ENCODE measurements around the gene CALML3. TPM values are rescaled to one million over a fixed set of nuclear protein-coding genes. Genes with fewer than 3 reads are reported as not detected.

The CALML3 gene
- total and polyA plus RNA-seq, 2 experiments from 2014 or later, result not detected

DNA sequence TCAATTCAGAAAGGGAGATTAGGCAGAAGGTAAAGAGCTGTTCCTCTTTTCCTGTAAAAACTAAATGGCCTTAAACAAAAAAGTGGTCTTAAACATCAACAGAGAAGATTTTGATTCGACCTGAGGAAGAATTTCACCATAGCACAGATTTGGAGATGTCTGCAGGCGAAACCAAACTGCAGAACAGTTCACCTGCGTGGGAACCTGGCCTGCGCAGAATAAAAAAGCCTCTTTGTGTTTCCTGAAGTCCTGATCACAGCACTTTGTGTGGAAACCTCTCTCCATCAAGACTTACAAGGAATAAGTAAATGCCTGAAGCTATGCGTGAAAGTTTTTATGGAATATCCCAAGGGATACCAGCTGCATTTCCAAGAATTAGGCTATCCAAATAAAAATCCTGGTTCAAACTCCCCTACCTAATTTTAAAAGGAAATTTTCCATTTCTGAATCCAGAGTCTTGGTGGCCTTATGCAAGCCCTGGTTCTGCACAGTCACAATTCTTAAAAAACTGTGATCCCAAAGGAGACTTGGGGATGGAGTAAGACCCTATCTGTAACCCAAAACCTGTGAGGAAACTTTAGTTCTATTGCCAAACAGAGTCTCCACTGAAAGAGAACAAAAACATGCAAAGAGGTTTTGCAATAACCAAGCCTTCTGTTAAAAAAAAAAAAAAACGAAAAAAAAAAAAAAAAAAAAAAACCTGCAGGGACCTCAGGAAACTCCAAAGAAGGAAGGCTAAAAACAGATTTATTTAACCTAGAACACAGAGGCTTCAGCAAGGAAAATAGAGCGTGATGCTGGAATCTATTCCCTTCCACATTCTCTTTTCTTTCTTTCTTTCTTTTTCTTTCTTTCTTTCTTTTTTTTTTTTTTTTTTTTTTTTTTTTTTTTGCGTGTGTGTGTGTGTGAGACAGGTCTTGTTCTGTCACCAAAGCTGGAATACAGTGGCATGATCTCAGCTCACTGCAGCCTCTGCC, 10.4 kb downstream of the CALML3 start:
- TF ChIP-seq, protein P1, sequence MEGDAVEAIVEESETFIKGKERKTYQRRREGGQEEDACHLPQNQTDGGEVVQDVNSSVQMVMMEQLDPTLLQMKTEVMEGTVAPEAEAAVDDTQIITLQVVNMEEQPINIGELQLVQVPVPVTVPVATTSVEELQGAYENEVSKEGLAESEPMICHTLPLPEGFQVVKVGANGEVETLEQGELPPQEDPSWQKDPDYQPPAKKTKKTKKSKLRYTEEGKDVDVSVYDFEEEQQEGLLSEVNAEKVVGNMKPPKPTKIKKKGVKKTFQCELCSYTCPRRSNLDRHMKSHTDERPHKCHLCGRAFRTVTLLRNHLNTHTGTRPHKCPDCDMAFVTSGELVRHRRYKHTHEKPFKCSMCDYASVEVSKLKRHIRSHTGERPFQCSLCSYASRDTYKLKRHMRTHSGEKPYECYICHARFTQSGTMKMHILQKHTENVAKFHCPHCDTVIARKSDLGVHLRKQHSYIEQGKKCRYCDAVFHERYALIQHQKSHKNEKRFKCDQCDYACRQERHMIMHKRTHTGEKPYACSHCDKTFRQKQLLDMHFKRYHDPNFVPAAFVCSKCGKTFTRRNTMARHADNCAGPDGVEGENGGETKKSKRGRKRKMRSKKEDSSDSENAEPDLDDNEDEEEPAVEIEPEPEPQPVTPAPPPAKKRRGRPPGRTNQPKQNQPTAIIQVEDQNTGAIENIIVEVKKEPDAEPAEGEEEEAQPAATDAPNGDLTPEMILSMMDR (IDR thresholded peaks at IDR 0.05; ENCODE audit: low read depth, low read length), result no peak
- Histone ChIP-seq H3K27me3 (no peaks in the 10 kb centered on the region), H3K36me3 (no peaks in the 10 kb centered on the region), H3K9me3 (ENCODE audit: low read depth) (no peaks in the 10 kb centered on the region), H3K27ac (no peak overlapping the region), H3K4me1 (ENCODE audit: low read depth) (peaks cover 10% of the 10 kb centered on the region), H3K4me3 (no peak overlapping the region)
- DNase-seq (ENCODE audit: low read depth in 1 of 2, low spot score in 1 of 2), result peak in 1 of 2 donors; percentile 92

DNA sequence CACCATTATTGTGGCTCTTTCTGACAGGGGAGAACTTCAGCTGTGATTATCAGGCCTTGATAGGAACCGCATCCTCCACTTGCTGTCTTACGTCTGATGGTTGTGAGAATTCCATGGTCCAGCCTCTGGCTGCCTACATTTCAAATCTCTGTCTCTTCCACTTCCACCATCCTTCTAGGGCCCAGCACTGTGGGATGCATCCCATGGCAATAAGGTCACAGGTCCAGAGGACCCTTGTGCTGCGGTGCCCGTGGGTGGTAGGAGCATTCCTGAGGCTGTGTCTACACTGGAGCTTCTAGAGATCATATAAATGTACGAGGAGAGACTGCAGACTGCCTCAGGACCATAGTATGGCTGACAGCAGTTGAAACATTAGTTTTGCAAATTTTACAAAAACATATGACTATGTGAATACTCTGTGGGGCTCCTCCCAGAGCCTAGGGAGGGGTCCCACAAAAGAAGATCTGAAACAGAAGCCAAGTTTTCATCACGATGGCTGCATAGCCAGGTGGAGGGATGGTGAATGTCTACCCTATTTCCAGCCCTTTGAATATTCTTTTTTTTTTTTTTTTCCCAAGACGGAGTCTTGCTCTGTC, 11.8 kb downstream of the CALML3 start:
- Histone ChIP-seq H3K36me3 (no peaks in the 10 kb centered on the region), H3K27me3 (no peaks in the 10 kb centered on the region), H3K9me3 (ENCODE audit: low read depth) (no peaks in the 10 kb centered on the region), H3K4me3 (no peak overlapping the region), H3K27ac (no peak overlapping the region), H3K4me1 (ENCODE audit: low read depth) (peaks cover 5% of the 10 kb centered on the region)
- no peak for DNase-seq (ENCODE audit: low read depth in 1 of 2, low spot score in 1 of 2)
- TF ChIP-seq, protein P1 (IDR thresholded peaks at IDR 0.05; ENCODE audit: low read depth, low read length), result no peak

DNA sequence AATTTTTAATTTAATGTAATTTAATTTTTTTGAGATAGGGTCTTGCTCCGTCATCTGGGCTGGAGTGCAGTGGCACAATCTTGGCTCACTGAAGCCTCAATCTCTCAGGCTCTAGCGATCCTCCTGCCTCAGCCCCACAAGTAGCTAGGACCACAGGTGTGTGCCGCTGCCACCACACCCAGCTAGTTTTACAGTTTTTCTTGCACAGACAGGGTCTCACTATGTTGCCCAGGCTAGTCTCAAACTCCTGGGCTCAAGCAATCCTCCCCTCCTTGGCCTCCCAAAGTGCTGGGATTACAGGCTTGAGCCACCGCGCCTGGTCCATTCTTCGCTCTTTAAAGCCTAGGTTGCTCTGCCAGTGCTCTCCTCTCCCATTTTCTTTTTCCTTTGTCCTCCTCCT, 12.9 kb downstream of the CALML3 start:
- Histone ChIP-seq H3K9me3 (ENCODE audit: low read depth) (no peaks in the 10 kb centered on the region), H3K4me1 (ENCODE audit: low read depth) (peaks cover 5% of the 10 kb centered on the region), H3K27me3 (no peaks in the 10 kb centered on the region), H3K36me3 (no peaks in the 10 kb centered on the region), H3K4me3 (no peak overlapping the region), H3K27ac (no peak overlapping the region)
- TF ChIP-seq, protein P1 (IDR thresholded peaks at IDR 0.05; ENCODE audit: low read depth, low read length), result no peak
- DNase-seq (ENCODE audit: low read depth in 1 of 2, low spot score in 1 of 2), result no peak

DNA sequence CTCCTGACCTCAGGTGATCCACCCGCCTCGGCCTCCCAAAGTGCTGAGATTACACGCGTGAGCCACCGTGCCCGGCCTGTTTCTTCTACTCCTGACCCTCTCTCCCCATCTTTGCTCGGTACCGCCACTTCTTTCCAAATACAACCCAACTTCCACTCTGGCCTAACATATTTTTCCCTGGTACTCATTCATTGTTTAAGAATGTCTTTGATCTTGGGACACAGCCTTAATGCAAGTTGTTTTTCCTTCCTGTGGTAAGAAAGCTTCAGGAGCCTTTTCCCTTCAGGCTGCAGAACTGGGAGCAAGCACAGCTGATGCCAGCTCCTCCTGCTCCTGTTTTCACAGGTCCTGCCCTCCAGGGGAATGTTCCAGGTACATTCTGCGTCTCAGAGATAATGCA, 13.7 kb downstream of the CALML3 start:
- TF ChIP-seq, protein P1 (IDR thresholded peaks at IDR 0.05; ENCODE audit: low read depth, low read length), result no peak
- no peak overlapping the region for H3K27ac ChIP-seq
- no peaks in the 10 kb centered on the region for H3K27me3 ChIP-seq
- no peak overlapping the region for H3K4me3 ChIP-seq
- H3K4me1 ChIP-seq (ENCODE audit: low read depth), result peaks cover 5% of the 10 kb centered on the region
- no peaks in the 10 kb centered on the region for H3K9me3 ChIP-seq (ENCODE audit: low read depth)
- H3K36me3 ChIP-seq, result no peaks in the 10 kb centered on the region
- DNase-seq (ENCODE audit: low read depth in 1 of 2, low spot score in 1 of 2), result peak in 1 of 2 donors; percentile 57

DNA sequence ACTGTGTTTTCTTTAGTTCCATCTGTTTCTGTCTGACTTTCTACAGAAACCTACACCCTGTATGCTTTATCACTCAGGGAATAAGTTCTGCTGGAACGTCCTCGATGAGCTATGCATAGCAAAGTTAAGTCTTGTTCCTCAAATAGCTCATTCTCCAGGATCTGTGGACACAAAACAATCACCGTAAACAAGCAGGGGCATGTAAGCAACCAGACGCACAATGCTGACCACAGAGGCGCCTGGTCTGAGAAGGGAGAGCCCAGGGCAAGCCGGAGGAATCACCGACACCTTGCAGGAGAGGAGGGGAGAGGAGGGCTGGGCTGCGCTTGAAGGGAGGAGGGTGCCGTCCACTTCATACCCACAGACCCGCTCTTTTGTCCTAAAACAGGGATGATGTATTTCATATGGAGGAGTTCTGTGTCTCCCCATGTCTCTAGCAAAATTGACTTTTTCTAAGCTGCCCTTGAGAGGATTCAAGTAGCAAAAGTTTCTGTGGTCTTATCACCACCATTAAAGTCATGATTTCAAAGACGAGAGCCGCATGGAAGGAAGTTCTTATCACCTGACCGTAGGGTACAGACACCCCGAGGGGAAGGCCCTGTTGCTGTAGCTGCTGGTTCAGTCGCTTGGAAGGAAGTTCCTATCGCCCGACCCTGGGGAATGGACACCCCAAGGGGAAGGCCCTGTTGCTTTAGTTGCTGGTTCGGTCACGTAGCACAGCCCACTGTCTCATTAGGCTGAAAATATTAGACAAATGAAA, 14.3 kb downstream of the CALML3 start:
- no peaks in the 10 kb centered on the region for H3K27me3 ChIP-seq
- H3K4me3 ChIP-seq, result no peak overlapping the region
- TF ChIP-seq, protein P1 (IDR thresholded peaks at IDR 0.05; ENCODE audit: low read depth, low read length), result no peak
- H3K36me3 ChIP-seq, result no peaks in the 10 kb centered on the region
- no peaks in the 10 kb centered on the region for H3K9me3 ChIP-seq (ENCODE audit: low read depth)
- H3K27ac ChIP-seq, result no peak overlapping the region
- DNase-seq (ENCODE audit: low read depth in 1 of 2, low spot score in 1 of 2), result no peak
- peaks cover 5% of the 10 kb centered on the region for H3K4me1 ChIP-seq (ENCODE audit: low read depth)
